IMR-90 (cell line): Measurements from ENCODE around the gene FPR3. TPM values are rescaled to one million over a fixed set of nuclear protein-coding genes. Genes with fewer than 3 reads are reported as not detected.

ENCODE experiments used
- ATAC-seq: fragments of 200-7000 bp; cut with Tn5 transposase; 2 replicates; pipeline ENCODE4 v1.9.1; 2020; ENCODE audit warnings: low read depth, mild to moderate bottlenecking, moderate library complexity
- BruUV-seq: library from RNA; stranded (reverse); fragments of 400-500 nt; replicated peaks from 2 replicates; lab custom pipeline; 2021; lab: Mats Ljungman, UMichigan
- CTCF ChIA-PET: fragments of 300-600 bp; formaldehyde crosslinking; extraction: SDS; loops from one replicate; lab custom pipeline; 2021; ENCODE audit warnings: antibody characterized with exemption; lab: Yijun Ruan, JAX
- POLR2A ChIA-PET: fragments of 300-600 bp; sonication (Branson Sonifier 250); formaldehyde crosslinking; loops from one replicate; lab custom pipeline; 2022; ENCODE audit warnings: antibody characterized with exemption; ENCODE audit not compliant: unreplicated experiment; lab: Charles Lee
- DNase-seq: peaks from one replicate; pipeline ENCODE4 v3.0.0; 2013
- H2AFZ ChIP-seq: replicated peaks from 2 replicates; pipeline ENCODE3; 2013; ENCODE audit warnings: low read length, mild to moderate bottlenecking; ENCODE audit not compliant: poor library complexity
- H2AK5ac ChIP-seq: 2 replicates; pipeline ENCODE4 v1.6.1; 2013; ENCODE audit warnings: low read depth, low read length, inconsistent platforms
- H2AK9ac ChIP-seq: replicated peaks from 2 replicates; pipeline ENCODE3; 2013; ENCODE audit warnings: mild to moderate bottlenecking, low read depth, low read length, moderate library complexity; ENCODE audit not compliant: poor library complexity
- H2BK120ac ChIP-seq: 2 replicates; pipeline ENCODE4 v1.6.1; 2013; ENCODE audit warnings: low read depth, low read length, inconsistent platforms
- H2BK15ac ChIP-seq: 3 replicates; pipeline ENCODE4 v1.6.1; 2013; ENCODE audit warnings: low read depth, low read length, inconsistent platforms
- H2BK20ac ChIP-seq: 2 replicates; pipeline ENCODE4 v1.6.1; 2013; ENCODE audit warnings: low read depth, mild to moderate bottlenecking, inconsistent platforms, low read length, moderate library complexity
- H2BK5ac ChIP-seq: 2 replicates; pipeline ENCODE4 v1.6.1; 2013; ENCODE audit warnings: mild to moderate bottlenecking, low read depth, low read length, inconsistent platforms; ENCODE audit not compliant: poor library complexity, severe bottlenecking
- H3K14ac ChIP-seq: replicated peaks from 2 replicates; pipeline ENCODE4 v1.6.1; 2013; ENCODE audit warnings: low read depth, low read length, inconsistent platforms
- H3K18ac ChIP-seq: 2 replicates; pipeline ENCODE4 v1.6.1; 2013; ENCODE audit warnings: low read depth, low read length, control low read depth
- H3K23ac ChIP-seq: 2 replicates; pipeline ENCODE4 v1.6.1; 2013; ENCODE audit warnings: low read depth, low read length, inconsistent platforms
- H3K27ac ChIP-seq: 2 replicates; pipeline ENCODE4 v1.5.1; 2013; ENCODE audit warnings: mild to moderate bottlenecking, control low read depth, low read length; ENCODE audit not compliant: insufficient read depth
- H3K27me3 ChIP-seq: 2 replicates; pipeline ENCODE4 v1.6.1; 2013; ENCODE audit warnings: low read length; ENCODE audit not compliant: control insufficient read depth, insufficient read depth
- H3K36me3 ChIP-seq: 2 replicates; pipeline ENCODE4 v1.6.1; 2013; ENCODE audit warnings: low read length, mixed read lengths; ENCODE audit not compliant: control insufficient read depth, insufficient read depth
- H3K4ac ChIP-seq: 2 replicates; pipeline ENCODE4 v1.6.1; 2013; ENCODE audit warnings: low read depth, low read length, inconsistent platforms
- H3K4me1 ChIP-seq: 2 replicates; pipeline ENCODE4 v1.6.1; 2013; ENCODE audit warnings: low read length, mixed read lengths; ENCODE audit not compliant: control insufficient read depth, insufficient read depth
- H3K4me2 ChIP-seq: 2 replicates; pipeline ENCODE4 v1.6.1; 2013; ENCODE audit warnings: low read depth, mild to moderate bottlenecking, control low read depth, low read length, moderate library complexity
- H3K4me3 ChIP-seq: 2 replicates; pipeline ENCODE4 v1.5.1; 2013; ENCODE audit warnings: low read depth, mild to moderate bottlenecking, control low read depth, low read length, moderate library complexity; ENCODE audit not compliant: insufficient read depth
- H3K56ac ChIP-seq: 2 replicates; pipeline ENCODE4 v1.6.1; 2013; ENCODE audit warnings: low read length, inconsistent platforms; ENCODE audit not compliant: insufficient read depth; ENCODE audit errors: extremely low read depth
- H3K79me1 ChIP-seq, 2 experiments: 2 replicates each; pipeline ENCODE4 v1.6.1; 2013; ENCODE audit warnings: low read length in 2 of 2, inconsistent platforms in 1 of 2, low read depth in 1 of 2
- H3K9ac ChIP-seq: 2 replicates; pipeline ENCODE4 v1.6.1; 2013; ENCODE audit warnings: low read depth, low read length, control low read depth
- H3K9me1 ChIP-seq: 2 replicates; pipeline ENCODE4 v1.6.1; 2013; ENCODE audit warnings: low read length, inconsistent platforms; ENCODE audit not compliant: insufficient read depth
- H3K9me3 ChIP-seq: 2 replicates; pipeline ENCODE4 v1.6.1; 2013; ENCODE audit warnings: low read length; ENCODE audit not compliant: control insufficient read depth, insufficient read depth
- H4K20me1 ChIP-seq: 2 replicates; pipeline ENCODE4 v1.6.1; 2013; ENCODE audit warnings: low read length, inconsistent platforms; ENCODE audit not compliant: insufficient read depth
- H4K5ac ChIP-seq: 2 replicates; pipeline ENCODE4 v1.6.1; 2013; ENCODE audit warnings: mild to moderate bottlenecking, low read depth, low read length, control low read depth
- H4K8ac ChIP-seq, 2 experiments: 2 replicates each; pipeline ENCODE4 v1.6.1; 2013; ENCODE audit warnings: low read depth in 2 of 2, low read length in 2 of 2, control low read depth in 1 of 2, inconsistent platforms in 1 of 2
- H4K91ac ChIP-seq: 2 replicates; pipeline ENCODE4 v1.6.1; 2013; ENCODE audit warnings: low read depth, low read length, inconsistent platforms; ENCODE audit not compliant: insufficient read depth
- BHLHE40 ChIP-seq: fragments of 150-350 bp; IDR thresholded peaks from 2 replicates; pipeline ENCODE4 v1.6.1; 2016; ENCODE audit warnings: mild to moderate bottlenecking, low read depth, low read length
- CEBPB ChIP-seq: IDR thresholded peaks from 2 replicates; pipeline ENCODE4 v1.6.1; 2012; ENCODE audit warnings: low read depth, low read length, improper control_type of control experiment
- CHD1 ChIP-seq: IDR thresholded peaks from 2 replicates; pipeline ENCODE4 v1.6.1; 2012; ENCODE audit warnings: low read depth, low read length, improper control_type of control experiment
- FOS ChIP-seq: fragments of 150-350 bp; IDR thresholded peaks from 2 replicates; pipeline ENCODE4 v1.6.1; 2016; ENCODE audit warnings: low read depth, low read length
- MAFK ChIP-seq: IDR thresholded peaks from 2 replicates; pipeline ENCODE4 v1.6.1; 2012; ENCODE audit warnings: low read depth, low read length, improper control_type of control experiment
- MAZ ChIP-seq: IDR thresholded peaks from 2 replicates; pipeline ENCODE4 v1.6.1; 2012; ENCODE audit warnings: low read depth, mild to moderate bottlenecking, low read length, improper control_type of control experiment, moderate library complexity, borderline replicate concordance
- MXI1 ChIP-seq: IDR thresholded peaks from 2 replicates; pipeline ENCODE4 v1.6.1; 2012; ENCODE audit warnings: low read depth, mild to moderate bottlenecking, low read length, moderate library complexity, borderline replicate concordance
- NFE2L2 ChIP-seq: fragments of 150-350 bp; IDR thresholded peaks from 2 replicates; pipeline ENCODE4 v1.6.1; 2016; ENCODE audit warnings: low read depth, mild to moderate bottlenecking, low read length
- POLR2A ChIP-seq: IDR thresholded peaks from 2 replicates; pipeline ENCODE4 v1.6.1; 2012; ENCODE audit warnings: mild to moderate bottlenecking, low read depth, low read length
- RAD21 ChIP-seq: IDR thresholded peaks from 2 replicates; pipeline ENCODE4 v1.6.1; 2012; ENCODE audit warnings: low read length, improper control_type of control experiment
- RCOR1 ChIP-seq: IDR thresholded peaks from 2 replicates; pipeline ENCODE4 v1.6.1; 2012; ENCODE audit warnings: mild to moderate bottlenecking, low read length, improper control_type of control experiment; ENCODE audit not compliant: insufficient replicate concordance
- RFX5 ChIP-seq: IDR thresholded peaks from 2 replicates; pipeline ENCODE4 v1.8.0; 2012; ENCODE audit warnings: low read depth, mild to moderate bottlenecking, low read length, moderate library complexity
- SMC3 ChIP-seq: fragments of 150-350 bp; IDR thresholded peaks from 2 replicates; pipeline ENCODE4 v1.6.1; 2016; ENCODE audit warnings: low read depth, mild to moderate bottlenecking, antibody characterized with exemption, low read length, moderate library complexity
- WGBS, 2 experiments: methylation state at CpG; one replicate each; pipeline versions ENCODE4 v1.1.5 to v1.1.7; 2013; ENCODE audit warnings: missing lambda C conversion rate in 2 of 2; ENCODE audit not compliant: insufficient read length in 1 of 2; ENCODE audit errors: extremely low coverage in 2 of 2; 5-methylcytosine and 5-hydroxymethylcytosine counted together
- dilution Hi-C: fragments of 300-500 bp; cut with HindIII; formaldehyde crosslinking; loops from one replicate; pipeline ENCODE4 v1.14.3; 2018; ENCODE audit warnings: low sequenced_read_pairs; ENCODE audit not compliant: unreplicated experiment
- in situ Hi-C: fragments of 300-500 bp; cut with MboI; formaldehyde crosslinking; loops from 3 replicates; pipeline ENCODE4 v1.14.3; 2019; ENCODE audit warnings: low sequenced_read_pairs, inconsistent platforms, mixed read lengths
- intact Hi-C: fragments of 100-400 bp; cut with micrococcal nuclease; formaldehyde crosslinking; loops from 2 replicates; pipeline ENCODE4 v1.10.0; 2022
- polyA plus RNA-seq, 3 experiments: library from polyadenylated mRNA; depleted of rRNA; stranded (reverse); fragments of >200 nt; gene quantifications; 2 replicates each; pipeline ENCODE4 v1.2.3, GENCODE V29; 2012; ENCODE audit warnings: low replicate concordance in 1 of 3
- total RNA-seq: library from RNA; depleted of rRNA; stranded (reverse); fragments of >200 nt; gene quantifications from 2 replicates; pipeline ENCODE4 v1.2.3, GENCODE V29; 2012
- TF ChIP-seq, protein P1 (sequence below): fragments of 150-350 bp; IDR thresholded peaks from 2 replicates; pipeline ENCODE4 v1.6.1; 2016; ENCODE audit warnings: low read depth, mild to moderate bottlenecking, low read length, moderate library complexity, borderline replicate concordance
- TF ChIP-seq, protein P2 (sequence below): fragments of 150-350 bp; IDR thresholded peaks from 2 replicates; pipeline ENCODE4 v1.6.1; 2017; ENCODE audit warnings: mild to moderate bottlenecking, antibody characterized with exemption, low read length, low read depth
- TF ChIP-seq, protein P3 (sequence below): conservative IDR thresholded peaks from 2 replicates; pipeline ENCODE4 v1.5.1; 2012; ENCODE audit warnings: mild to moderate bottlenecking, low read depth, low read length, improper control_type of control experiment

Gene FPR3
- total and polyA plus RNA-seq, 2 of the 4 experiments (the other 2 are of a cell fraction): not detected

GRCh38 chr19:51792932-51793331 lies 2.0 kb upstream of the FPR3 start:
- Histone ChIP-seq H4K91ac (no peak overlapping the region), H2AK9ac (no peak overlapping the region), H3K27ac (no peak overlapping the region), H3K4me3 (no peak overlapping the region), H3K4me1 (no peaks in the 10 kb centered on the region), H3K9me1 (no peaks in the 10 kb centered on the region), H3K79me1 (no peaks in the 10 kb centered on the region), H3K56ac (no peak overlapping the region), H2BK20ac (no peak overlapping the region), H2BK120ac (no peak overlapping the region), H2BK5ac (no peak overlapping the region), H2AFZ (no peak overlapping the region), H3K4me2 (no peak overlapping the region), H3K23ac (no peak overlapping the region), H3K18ac (no peak overlapping the region), H3K27me3 (no peaks in the 10 kb centered on the region), H3K9me3 (peaks cover 2% of the 10 kb centered on the region; the same call in 1 of the 2 replicates), H3K9ac (no peak overlapping the region), H3K4ac (no peak overlapping the region), H3K14ac (no peak overlapping the region), H2BK15ac (no peak overlapping the region), H4K20me1 (no peaks in the 10 kb centered on the region), H4K5ac (no peak overlapping the region), H4K8ac (no peak overlapping the region), H2AK5ac (no peak overlapping the region), H3K36me3 (no peaks in the 10 kb centered on the region)
- dilution Hi-C loops: no loop called here
- DNase-seq (no peak), ATAC-seq (no peak)
- TF ChIP-seq, protein P1, sequence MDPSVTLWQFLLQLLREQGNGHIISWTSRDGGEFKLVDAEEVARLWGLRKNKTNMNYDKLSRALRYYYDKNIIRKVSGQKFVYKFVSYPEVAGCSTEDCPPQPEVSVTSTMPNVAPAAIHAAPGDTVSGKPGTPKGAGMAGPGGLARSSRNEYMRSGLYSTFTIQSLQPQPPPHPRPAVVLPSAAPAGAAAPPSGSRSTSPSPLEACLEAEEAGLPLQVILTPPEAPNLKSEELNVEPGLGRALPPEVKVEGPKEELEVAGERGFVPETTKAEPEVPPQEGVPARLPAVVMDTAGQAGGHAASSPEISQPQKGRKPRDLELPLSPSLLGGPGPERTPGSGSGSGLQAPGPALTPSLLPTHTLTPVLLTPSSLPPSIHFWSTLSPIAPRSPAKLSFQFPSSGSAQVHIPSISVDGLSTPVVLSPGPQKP: no peak
- no peak for TF ChIP-seq BHLHE40
- TF ChIP-seq, protein P2, sequence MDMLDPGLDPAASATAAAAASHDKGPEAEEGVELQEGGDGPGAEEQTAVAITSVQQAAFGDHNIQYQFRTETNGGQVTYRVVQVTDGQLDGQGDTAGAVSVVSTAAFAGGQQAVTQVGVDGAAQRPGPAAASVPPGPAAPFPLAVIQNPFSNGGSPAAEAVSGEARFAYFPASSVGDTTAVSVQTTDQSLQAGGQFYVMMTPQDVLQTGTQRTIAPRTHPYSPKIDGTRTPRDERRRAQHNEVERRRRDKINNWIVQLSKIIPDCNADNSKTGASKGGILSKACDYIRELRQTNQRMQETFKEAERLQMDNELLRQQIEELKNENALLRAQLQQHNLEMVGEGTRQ: no peak
- no peak for TF ChIP-seq CEBPB
- TF ChIP-seq POLR2A: no peak
- no peak for TF ChIP-seq MAFK
- TF ChIP-seq, protein P3, sequence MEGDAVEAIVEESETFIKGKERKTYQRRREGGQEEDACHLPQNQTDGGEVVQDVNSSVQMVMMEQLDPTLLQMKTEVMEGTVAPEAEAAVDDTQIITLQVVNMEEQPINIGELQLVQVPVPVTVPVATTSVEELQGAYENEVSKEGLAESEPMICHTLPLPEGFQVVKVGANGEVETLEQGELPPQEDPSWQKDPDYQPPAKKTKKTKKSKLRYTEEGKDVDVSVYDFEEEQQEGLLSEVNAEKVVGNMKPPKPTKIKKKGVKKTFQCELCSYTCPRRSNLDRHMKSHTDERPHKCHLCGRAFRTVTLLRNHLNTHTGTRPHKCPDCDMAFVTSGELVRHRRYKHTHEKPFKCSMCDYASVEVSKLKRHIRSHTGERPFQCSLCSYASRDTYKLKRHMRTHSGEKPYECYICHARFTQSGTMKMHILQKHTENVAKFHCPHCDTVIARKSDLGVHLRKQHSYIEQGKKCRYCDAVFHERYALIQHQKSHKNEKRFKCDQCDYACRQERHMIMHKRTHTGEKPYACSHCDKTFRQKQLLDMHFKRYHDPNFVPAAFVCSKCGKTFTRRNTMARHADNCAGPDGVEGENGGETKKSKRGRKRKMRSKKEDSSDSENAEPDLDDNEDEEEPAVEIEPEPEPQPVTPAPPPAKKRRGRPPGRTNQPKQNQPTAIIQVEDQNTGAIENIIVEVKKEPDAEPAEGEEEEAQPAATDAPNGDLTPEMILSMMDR: no peak
- TF ChIP-seq NFE2L2: no peak
- TF ChIP-seq RCOR1: no peak
- TF ChIP-seq RFX5: no peak
- no peak for TF ChIP-seq CHD1
- no peak for TF ChIP-seq MAZ
- no peak for TF ChIP-seq MXI1
- TF ChIP-seq RAD21: no peak
- no peak for TF ChIP-seq FOS
- no peak for TF ChIP-seq SMC3
- POLR2A ChIA-PET: no interaction called here
- intact Hi-C loops: no loop called here
- in situ Hi-C loops: no loop called here
- 20% methylated on average over 1 of the region's 2 CpGs; no CpG with 5 or more reads in 1 of the 2 experiments for WGBS, 2 experiments
- CTCF ChIA-PET: no interaction called here
- no TSS peak for BruUV-seq
